Measurements from ENCODE around the gene MC4R.

DNA sequence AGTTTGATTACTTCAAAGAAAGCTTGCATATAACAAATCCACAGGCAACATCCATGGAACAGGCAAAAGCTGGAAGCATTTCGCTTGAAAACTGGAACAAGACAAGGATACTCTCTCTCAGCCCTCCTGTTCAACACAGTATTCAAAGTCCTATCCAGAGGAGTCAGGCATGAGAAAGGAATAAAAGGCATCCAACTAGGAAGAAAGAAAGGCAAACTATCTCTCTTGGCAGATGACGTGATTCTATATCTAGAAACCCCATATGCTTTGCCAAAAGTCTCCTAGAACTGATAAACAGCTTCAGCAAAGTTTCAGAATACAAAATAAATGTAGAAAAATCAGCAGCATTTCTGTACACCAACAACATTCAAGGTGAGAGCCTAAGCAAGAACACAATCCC, 34.1 kb upstream of the MC4R start:
- TF ChIP-seq CTCF (IDR thresholded peaks at IDR 0.05) = no peak
- no peak for TF ChIP-seq POLR2A (IDR thresholded peaks at IDR 0.05)
